ENCODE data around the gene CRIP2.

Gene CRIP2

DNA sequence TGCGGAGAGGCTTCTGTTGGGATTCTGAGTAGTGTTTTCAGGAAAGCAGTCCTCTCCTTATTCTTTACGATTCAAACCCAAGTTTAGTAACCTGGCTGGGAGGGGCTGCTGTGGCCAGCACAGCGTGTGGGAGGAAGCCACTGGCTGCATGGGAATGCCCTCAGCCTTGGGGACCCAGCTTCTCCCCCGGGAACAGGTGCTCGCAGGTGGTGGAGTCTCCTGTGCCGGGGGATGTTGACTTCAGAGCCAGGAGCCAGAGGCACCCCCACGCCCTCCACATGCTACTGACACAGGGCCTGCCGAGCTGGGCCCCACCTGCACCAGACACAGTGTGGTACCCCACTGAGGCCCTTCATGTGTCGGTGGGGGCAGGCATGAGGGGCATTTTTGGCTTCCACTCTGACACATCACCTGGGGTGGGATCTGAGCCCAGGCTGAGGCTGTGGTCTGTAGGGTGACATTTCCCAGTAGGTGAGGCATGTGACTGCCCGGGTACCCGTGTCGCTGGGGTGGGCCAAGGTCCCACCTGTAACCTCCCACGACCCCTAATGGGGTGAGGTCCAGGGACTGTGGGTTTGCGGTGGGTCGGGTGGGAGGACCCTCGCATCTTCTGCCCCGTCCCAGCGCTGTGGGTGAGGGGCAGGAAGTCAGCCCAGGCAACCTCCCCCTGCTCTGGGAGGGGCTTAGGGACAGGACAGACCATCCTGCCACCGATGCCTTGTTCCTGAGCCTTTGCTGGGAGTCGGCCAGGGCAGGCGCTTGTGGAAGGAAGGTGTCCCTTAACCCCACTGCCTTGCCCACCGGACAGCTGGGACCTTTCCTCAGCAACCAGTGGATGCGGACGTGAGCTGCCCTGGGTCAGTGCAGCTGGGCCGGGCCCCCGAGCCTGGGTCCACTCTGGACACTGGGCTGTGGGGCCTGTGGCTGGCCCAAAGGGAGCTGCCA is 28.4 kb upstream of the CRIP2 start:
- no peak for DNase-seq

- DNase-seq = no peak
Observed at GRCh38 chr14:105446971-105447370, 27.6 kb upstream of the CRIP2 start.

GRCh38 chr14:105447651-105448640 is 26.7 kb upstream of the CRIP2 start:
- no peak for DNase-seq

- DNase-seq = peak; percentile 57
Observed at GRCh38 chr14:105448706-105449111, 25.9 kb upstream of the CRIP2 start.

GRCh38 chr14:105449276-105450122 is 25.1 kb upstream of the CRIP2 start:
- DNase-seq = no peak

DNA sequence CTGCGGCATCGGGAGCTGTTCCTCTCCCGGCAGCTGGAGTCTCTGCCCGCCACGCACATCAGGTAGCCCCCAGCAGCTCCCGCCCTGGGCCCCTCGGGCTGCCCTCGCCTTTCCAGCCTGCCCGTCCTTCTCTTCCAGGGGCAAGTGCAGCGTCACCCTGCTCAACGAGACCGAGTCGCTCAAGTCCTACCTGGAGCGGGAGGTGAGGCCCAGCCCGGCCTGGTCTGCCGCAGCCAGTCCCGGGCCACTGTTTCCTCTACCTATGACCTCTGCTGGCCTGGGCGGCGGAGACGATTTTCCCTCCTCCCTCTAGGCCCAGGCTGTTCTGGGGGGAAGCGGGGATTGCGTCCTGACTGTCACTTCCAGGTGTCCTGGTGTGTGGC is 24.5 kb upstream of the CRIP2 start:
- no peak for DNase-seq

DNA sequence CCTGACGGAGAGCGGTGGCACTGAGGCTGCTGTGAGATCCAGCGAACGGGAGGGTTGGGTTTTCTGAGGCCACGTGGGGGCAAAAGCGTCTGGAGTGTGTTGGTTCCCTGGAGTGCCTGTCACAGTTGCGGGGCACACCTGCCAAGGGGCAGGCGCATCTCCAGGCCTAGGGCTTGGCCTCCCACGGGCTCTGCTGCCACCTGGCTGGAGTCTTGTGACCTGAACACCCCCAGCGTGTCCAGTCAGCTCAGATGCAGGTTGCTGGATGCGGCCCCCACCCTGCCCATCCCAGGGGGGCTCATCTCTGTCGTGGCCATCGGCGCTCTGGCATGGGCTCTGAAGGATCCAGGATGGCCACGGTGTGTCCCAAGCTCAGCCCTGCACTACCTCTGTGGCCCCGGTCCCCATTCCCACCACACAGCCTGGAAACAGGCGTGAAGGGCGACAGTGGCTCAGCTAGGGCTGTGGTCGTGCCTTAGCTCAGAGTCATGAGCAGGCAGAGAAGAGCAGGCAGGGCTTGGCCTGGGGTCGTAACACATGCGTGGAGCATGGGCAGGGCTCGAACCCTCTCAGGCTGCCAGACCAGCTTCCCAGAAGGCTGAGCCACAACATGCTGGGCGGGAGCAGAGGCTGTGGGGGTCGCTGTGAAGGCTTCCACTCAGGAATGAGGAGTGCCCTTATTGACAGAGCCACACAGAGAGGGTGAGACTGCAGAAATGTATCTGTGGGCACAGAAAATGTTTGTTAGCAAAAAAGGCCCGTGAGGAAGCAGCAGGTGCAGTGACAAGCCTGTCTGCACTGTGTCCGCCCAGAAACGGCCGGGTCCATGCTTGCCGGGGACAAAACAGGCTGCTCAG is 23.5 kb upstream of the CRIP2 start:
- DNase-seq = no peak

- DNase-seq = no peak
Observed at GRCh38 chr14:105452963-105453362, 21.7 kb upstream of the CRIP2 start.

GRCh38 chr14:105453847-105454246 is 20.8 kb upstream of the CRIP2 start:
- no peak for DNase-seq

- DNase-seq = no peak
Observed at GRCh38 chr14:105455086-105455640, 19.5 kb upstream of the CRIP2 start.

DNA sequence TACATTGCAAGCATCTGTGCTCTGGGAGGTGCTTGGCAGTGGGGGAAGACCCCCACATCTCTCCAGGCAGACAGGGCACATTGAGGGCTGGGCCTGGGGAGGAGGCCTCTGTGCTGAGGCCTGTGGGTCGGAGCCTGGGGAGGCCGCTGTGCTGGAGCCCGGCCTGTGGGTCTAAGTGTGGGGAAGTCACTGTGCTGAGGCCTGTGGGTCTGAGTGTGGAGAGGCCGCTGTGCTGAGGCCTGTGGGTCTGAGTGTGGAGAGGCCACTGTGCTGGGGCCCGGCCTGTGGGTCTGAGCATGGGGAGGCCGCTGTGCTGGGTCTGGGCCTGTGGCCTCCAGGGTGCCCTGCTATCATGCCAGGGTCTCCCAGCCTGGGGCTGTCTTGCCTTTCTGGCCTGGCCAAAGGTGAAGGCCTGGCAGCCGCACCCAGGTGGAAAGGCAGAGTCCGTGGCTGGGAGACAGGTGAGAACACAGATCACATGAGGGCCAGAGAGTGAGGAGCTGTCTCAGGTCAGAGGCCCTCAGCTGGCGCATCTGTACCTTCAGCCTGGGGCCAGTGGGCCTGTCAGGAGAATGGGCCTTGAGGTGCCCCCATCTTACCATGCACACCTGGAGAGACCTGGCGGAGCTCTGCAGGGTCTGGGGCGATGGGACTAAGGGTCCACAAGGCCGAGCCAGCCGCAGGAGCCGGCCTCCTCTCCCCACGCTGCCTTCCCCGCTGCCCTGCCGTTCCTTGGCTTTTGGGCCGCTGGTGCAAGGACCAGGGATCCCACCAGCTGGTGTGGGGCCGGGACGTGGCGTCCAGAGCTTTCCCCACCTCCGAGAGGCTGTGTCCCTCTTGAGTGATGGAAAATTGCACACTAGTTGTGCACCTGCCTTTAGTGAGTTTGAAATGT is 18.6 kb upstream of the CRIP2 start:
- DNase-seq = no peak

GRCh38 chr14:105456736-105457617 is 17.6 kb upstream of the CRIP2 start:
- no peak for DNase-seq

DNA sequence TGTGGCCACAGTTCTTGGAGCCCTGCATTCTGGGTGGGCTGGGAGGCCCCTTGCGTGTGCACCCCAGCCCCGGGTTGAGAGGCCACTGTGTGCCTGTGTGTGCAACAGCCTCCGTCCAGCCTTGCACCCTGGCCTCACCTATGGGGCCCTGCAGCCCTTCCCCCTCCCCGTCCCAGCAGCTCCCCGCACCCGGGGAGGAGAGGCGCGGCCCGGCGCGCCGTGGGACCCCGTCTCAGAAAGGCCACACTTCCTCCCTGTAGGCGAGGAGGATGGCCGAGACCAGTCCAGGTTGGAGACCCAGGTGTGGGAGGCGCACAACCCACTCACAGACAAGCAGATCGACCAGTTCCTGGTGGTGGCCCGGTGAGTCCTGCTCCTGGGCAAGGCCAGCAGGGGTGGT is 16.6 kb upstream of the CRIP2 start:
- DNase-seq = no peak

GRCh38 chr14:105458571-105458970 is 16.1 kb upstream of the CRIP2 start:
- no peak for DNase-seq

DNA sequence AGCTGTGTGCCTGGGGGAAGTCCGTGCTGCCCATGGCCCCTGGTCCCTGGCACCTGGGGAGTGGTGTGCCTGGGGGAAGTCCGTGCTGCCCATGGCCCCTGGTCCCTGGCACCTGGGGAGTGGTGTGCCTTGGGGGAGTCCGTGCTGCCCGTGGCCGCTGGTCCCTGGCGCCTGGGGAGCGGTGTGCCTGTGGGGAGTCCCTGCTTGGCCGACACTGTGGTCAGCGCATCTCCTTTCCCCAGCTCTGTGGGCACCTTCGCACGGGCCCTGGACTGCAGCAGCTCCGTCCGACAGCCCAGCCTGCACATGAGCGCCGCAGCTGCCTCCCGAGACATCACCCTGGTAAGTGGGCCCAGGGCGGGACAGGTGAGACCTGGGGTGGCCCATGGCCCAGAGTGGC is 14.5 kb upstream of the CRIP2 start:
- no peak for DNase-seq

GRCh38 chr14:105460616-105461015 is 14.0 kb upstream of the CRIP2 start:
- no peak for DNase-seq

GRCh38 chr14:105461903-105462302 is 12.7 kb upstream of the CRIP2 start:
- no peak for DNase-seq

GRCh38 chr14:105464501-105464900 is 10.1 kb upstream of the CRIP2 start:
- DNase-seq = no peak
